Astrocyte (in vitro differentiated cells and primary cell): ENCODE data around the gene TREX2. TPM values are rescaled to one million over a fixed set of nuclear protein-coding genes. Genes with fewer than 3 reads are reported as not detected.

Experiments
- DNase-seq: peaks from one replicate; pipeline ENCODE4 v3.0.0-alpha.2; 2010; ENCODE audit warnings: low read depth
- FAIRE-seq: peaks from 2 replicates; lab custom pipeline; 2011; peaks lifted over from hg19 to GRCh38; lab: Jason Lieb, UNC
- H2AFZ ChIP-seq: 2 replicates; pipeline ENCODE4 v1.6.0; 2012; ENCODE audit warnings: low read depth, low read length, inconsistent platforms
- H3K27ac ChIP-seq: 2 replicates; pipeline ENCODE4 v1.5.1; 2011; ENCODE audit warnings: low read depth, low read length, inconsistent platforms
- H3K27me3 ChIP-seq: 2 replicates; pipeline ENCODE4 v1.6.0; 2011; ENCODE audit warnings: low read length, inconsistent platforms; ENCODE audit not compliant: insufficient read depth
- H3K36me3 ChIP-seq: 2 replicates; pipeline ENCODE4 v1.5.1; 2011; ENCODE audit warnings: low read length, inconsistent platforms; ENCODE audit not compliant: insufficient read depth
- H3K4me1 ChIP-seq: 2 replicates; pipeline ENCODE4 v1.5.1; 2011; ENCODE audit warnings: low read length, inconsistent platforms; ENCODE audit not compliant: insufficient read depth
- H3K4me2 ChIP-seq: 2 replicates; pipeline ENCODE4 v1.6.0; 2012; ENCODE audit warnings: low read length, inconsistent platforms
- H3K4me3 ChIP-seq: 2 replicates; pipeline ENCODE4 v1.5.1; 2011; ENCODE audit warnings: low read depth, mild to moderate bottlenecking, low read length, inconsistent platforms; ENCODE audit not compliant: insufficient read depth
- H3K79me2 ChIP-seq: 2 replicates; pipeline ENCODE4 v1.6.0; 2012; ENCODE audit warnings: mild to moderate bottlenecking, low read length, inconsistent platforms; ENCODE audit not compliant: insufficient read depth
- H3K9ac ChIP-seq: 2 replicates; pipeline ENCODE4 v1.6.0; 2012; ENCODE audit warnings: mild to moderate bottlenecking, low read length, inconsistent platforms
- H3K9me3 ChIP-seq: 2 replicates; pipeline ENCODE4 v1.5.1; 2012; ENCODE audit warnings: low read depth, mild to moderate bottlenecking, low read length, inconsistent platforms; ENCODE audit not compliant: insufficient read depth
- H4K20me1 ChIP-seq: 2 replicates; pipeline ENCODE4 v1.6.0; 2012; ENCODE audit warnings: low read length, inconsistent platforms; ENCODE audit not compliant: insufficient read depth
- H3K27ac Mint-ChIP-seq: one replicate; pipeline ENCODE4 v1.8.0; 2021; ENCODE audit warnings: mild to moderate bottlenecking, mixed read lengths; ENCODE audit not compliant: unreplicated experiment
- H3K27me3 Mint-ChIP-seq: one replicate; pipeline ENCODE4 v1.8.0; 2021; ENCODE audit warnings: low read depth, mixed read lengths; ENCODE audit not compliant: unreplicated experiment
- H3K36me3 Mint-ChIP-seq: one replicate; pipeline ENCODE4 v1.8.0; 2021; ENCODE audit warnings: low read depth, mixed read lengths; ENCODE audit not compliant: unreplicated experiment
- H3K4me1 Mint-ChIP-seq: one replicate; pipeline ENCODE4 v1.8.0; 2021; ENCODE audit warnings: low read depth, mixed read lengths; ENCODE audit not compliant: unreplicated experiment
- H3K4me3 Mint-ChIP-seq: one replicate; pipeline ENCODE4 v1.8.0; 2021; ENCODE audit warnings: mild to moderate bottlenecking, moderate library complexity, mixed read lengths; ENCODE audit not compliant: unreplicated experiment
- H3K9me3 Mint-ChIP-seq: one replicate; pipeline ENCODE4 v1.8.0; 2021; ENCODE audit warnings: mild to moderate bottlenecking, mixed read lengths; ENCODE audit not compliant: unreplicated experiment
- EZH2 ChIP-seq: IDR thresholded peaks from 2 replicates; pipeline ENCODE4 v1.6.1; 2012; ENCODE audit warnings: mild to moderate bottlenecking, low read length, inconsistent platforms; ENCODE audit not compliant: insufficient read depth
- total RNA-seq: library from RNA; stranded (reverse); gene quantifications from 2 replicates; pipeline ENCODE4 v1.2.1, GENCODE V29; 2021
- TF ChIP-seq, protein P1 (sequence below): IDR thresholded peaks from 2 replicates; pipeline ENCODE4 v1.5.1; 2011; ENCODE audit warnings: low read depth, mild to moderate bottlenecking, inconsistent platforms, low read length, moderate library complexity; ENCODE audit not compliant: insufficient read depth

TREX2 gene
- total RNA-seq, 1 donor from 2014 or later, result 0.36 TPM

DNA sequence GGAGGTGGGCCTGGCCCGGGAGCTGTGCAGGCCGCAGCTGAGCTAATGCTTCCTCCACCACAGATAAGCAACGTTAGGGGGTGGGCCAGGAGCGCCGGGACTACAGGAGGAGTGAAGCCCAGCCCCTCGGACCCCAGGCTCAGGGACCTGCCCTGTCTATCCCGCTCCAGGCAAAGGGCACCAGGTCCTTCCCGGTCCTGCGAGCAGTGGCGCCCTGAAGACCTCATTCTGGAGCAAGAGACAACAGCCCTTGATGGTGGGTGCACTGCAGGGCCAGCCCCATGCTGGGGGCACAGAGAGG lies 730 bp upstream of the TREX2 start:
- no peaks in the 10 kb centered on the region for H3K27me3 ChIP-seq
- H3K4me1 ChIP-seq, result no peaks in the 10 kb centered on the region
- H3K4me3 Mint-ChIP-seq, result no peak overlapping the region
- no peaks in the 10 kb centered on the region for H4K20me1 ChIP-seq
- no peaks in the 10 kb centered on the region for H3K9me3 ChIP-seq
- H3K4me2 ChIP-seq, result no peak overlapping the region
- DNase-seq, result no peak
- peaks cover 3% of the 10 kb centered on the region for H3K27me3 Mint-ChIP-seq
- no peak overlapping the region for H3K4me3 ChIP-seq
- no peak for FAIRE-seq
- H3K27ac Mint-ChIP-seq, result no peak overlapping the region
- H3K4me1 Mint-ChIP-seq, result no peaks in the 10 kb centered on the region
- H2AFZ ChIP-seq, result no peak overlapping the region
- no peak overlapping the region for H3K9ac ChIP-seq
- no peak overlapping the region for H3K27ac ChIP-seq
- no peaks in the 10 kb centered on the region for H3K9me3 Mint-ChIP-seq
- no peaks in the 10 kb centered on the region for H3K79me2 ChIP-seq
- no peak for TF ChIP-seq EZH2
- TF ChIP-seq, protein P1, sequence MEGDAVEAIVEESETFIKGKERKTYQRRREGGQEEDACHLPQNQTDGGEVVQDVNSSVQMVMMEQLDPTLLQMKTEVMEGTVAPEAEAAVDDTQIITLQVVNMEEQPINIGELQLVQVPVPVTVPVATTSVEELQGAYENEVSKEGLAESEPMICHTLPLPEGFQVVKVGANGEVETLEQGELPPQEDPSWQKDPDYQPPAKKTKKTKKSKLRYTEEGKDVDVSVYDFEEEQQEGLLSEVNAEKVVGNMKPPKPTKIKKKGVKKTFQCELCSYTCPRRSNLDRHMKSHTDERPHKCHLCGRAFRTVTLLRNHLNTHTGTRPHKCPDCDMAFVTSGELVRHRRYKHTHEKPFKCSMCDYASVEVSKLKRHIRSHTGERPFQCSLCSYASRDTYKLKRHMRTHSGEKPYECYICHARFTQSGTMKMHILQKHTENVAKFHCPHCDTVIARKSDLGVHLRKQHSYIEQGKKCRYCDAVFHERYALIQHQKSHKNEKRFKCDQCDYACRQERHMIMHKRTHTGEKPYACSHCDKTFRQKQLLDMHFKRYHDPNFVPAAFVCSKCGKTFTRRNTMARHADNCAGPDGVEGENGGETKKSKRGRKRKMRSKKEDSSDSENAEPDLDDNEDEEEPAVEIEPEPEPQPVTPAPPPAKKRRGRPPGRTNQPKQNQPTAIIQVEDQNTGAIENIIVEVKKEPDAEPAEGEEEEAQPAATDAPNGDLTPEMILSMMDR, result no peak
- H3K36me3 ChIP-seq, result no peaks in the 10 kb centered on the region
- peaks cover 2% of the 10 kb centered on the region for H3K36me3 Mint-ChIP-seq

DNA sequence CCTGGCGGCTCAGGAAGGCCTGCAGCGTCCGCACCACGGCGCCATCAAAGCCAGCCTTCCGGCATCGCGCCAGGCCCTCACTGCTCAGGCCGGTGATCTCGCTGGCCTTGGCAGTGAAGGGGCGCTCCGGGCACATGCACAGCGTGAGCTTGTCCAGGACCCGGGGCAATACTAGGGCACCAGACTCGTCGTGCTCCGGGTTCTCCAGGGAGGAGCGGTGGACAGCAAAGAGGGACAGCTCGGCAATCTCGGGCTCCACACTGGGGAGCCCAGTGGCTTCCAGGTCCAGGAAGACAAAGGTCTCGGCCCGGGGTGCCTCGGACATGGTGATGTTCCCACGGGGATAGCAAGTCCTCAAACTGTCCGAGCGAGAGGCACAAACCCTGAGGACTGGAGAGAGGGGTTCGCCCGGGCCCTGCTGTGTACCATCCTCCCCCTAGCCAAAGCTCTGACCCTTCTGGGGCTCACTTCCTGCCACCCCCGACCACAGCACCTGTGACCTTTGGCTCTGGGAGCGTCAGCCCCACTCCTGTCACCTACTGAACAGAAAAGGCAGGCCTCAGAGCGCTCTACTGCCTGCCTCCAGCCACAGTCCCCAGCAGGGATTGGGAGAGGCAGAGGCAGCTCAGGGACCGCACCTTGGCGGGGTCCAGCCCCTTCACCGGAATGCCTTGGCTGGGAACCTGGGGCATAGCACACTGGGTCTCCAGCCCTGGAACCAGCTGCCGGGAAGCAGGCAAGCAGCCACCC lies 575 bp downstream of the TREX2 start:
- no peaks in the 10 kb centered on the region for H3K4me1 ChIP-seq
- no peak overlapping the region for H3K4me2 ChIP-seq
- DNase-seq (no peak), FAIRE-seq (no peak)
- Mint-ChIP-seq H3K4me3 (no peak overlapping the region), H3K4me1 (no peaks in the 10 kb centered on the region), H3K9me3 (no peaks in the 10 kb centered on the region), H3K27me3 (peaks cover 5% of the 10 kb centered on the region), H3K27ac (no peak overlapping the region), H3K36me3 (peaks cover 2% of the 10 kb centered on the region)
- H3K36me3 ChIP-seq, result no peaks in the 10 kb centered on the region
- H3K27me3 ChIP-seq, result no peaks in the 10 kb centered on the region
- H4K20me1 ChIP-seq, result no peaks in the 10 kb centered on the region
- H3K4me3 ChIP-seq, result no peak overlapping the region
- no peaks in the 10 kb centered on the region for H3K79me2 ChIP-seq
- H3K9ac ChIP-seq, result no peak overlapping the region
- no peaks in the 10 kb centered on the region for H3K9me3 ChIP-seq
- no peak overlapping the region for H3K27ac ChIP-seq
- TF ChIP-seq, protein P1, result no peak
- H2AFZ ChIP-seq, result no peak overlapping the region

DNA sequence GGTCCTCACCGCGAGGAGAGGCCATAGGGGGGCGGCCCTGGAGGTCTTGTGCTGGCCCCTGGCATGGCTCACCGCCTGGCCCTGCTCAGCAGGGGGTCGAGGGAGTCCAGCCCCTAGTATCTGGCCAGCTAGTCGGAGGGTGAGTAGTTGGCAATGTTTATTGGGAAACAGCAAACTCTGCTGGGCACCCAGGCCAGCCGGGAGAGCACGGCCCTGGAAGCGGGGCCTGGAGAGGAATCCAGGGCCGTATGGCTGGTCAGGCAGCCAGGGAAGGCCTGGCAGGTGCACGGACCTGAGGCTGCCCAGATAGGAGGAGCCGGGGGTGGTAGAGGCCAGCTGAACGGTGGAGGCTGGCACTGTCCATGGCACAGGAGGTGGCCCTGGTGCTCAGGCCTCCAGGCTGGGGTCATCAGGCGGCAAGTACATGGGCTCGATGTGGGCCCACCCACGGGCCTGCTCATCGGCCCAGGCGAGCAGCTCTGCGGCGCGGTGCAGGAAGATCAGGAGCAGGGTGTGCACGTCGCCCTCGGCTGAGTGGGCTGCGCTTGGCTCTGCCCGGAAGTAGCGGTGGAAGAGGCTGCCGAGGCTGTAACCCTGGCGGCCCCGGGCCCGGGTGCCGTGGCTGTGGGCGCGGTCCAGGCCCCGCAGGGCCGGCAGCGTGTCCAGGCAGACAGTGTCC lies 1.4 kb downstream of the TREX2 start:
- Histone ChIP-seq H2AFZ (no peak overlapping the region), H4K20me1 (no peaks in the 10 kb centered on the region), H3K4me2 (no peak overlapping the region), H3K9me3 (no peaks in the 10 kb centered on the region), H3K9ac (no peak overlapping the region), H3K4me3 (no peak overlapping the region), H3K79me2 (no peaks in the 10 kb centered on the region), H3K36me3 (no peaks in the 10 kb centered on the region), H3K4me1 (no peaks in the 10 kb centered on the region), H3K27ac (no peak overlapping the region), H3K27me3 (no peaks in the 10 kb centered on the region)
- no peak for FAIRE-seq
- no peak overlapping the region for H3K4me3 Mint-ChIP-seq
- H3K36me3 Mint-ChIP-seq, result no peaks in the 10 kb centered on the region
- peaks cover 5% of the 10 kb centered on the region for H3K27me3 Mint-ChIP-seq
- DNase-seq, result no peak
- H3K9me3 Mint-ChIP-seq, result no peaks in the 10 kb centered on the region
- H3K4me1 Mint-ChIP-seq, result no peaks in the 10 kb centered on the region
- H3K27ac Mint-ChIP-seq, result no peak overlapping the region
- TF ChIP-seq EZH2, result no peak
- TF ChIP-seq, protein P1, result no peak
